ENCODE measurements around the gene SOWAHB.

SOWAHB gene

DNA sequence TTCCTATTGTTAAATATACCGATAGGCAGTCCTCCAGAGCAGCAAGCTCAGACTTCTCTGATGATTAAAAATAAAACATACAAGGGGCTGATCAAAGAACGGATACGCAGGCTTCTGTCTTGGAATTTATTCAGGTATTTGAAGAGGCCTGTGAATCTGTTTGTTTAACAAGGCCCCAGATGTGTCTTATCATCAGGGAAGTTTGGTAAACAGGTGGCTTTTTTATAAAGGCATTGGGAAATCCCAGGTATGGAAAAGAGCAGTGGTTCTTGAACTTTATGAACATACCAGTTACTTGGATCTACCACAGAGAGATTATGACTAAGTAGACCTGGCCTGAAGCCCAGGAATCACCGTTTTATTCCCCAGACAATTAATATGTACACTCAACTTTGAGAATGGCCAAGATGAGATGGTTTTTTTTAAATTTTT, 47.9 kb downstream of the SOWAHB start:
- DNase-seq (ENCODE audit: low spot score): peak; percentile 41
